Measurements from ENCODE around the gene SECTM1.

The SECTM1 gene

GRCh38 chr17:82298538-82299421, 34.8 kb downstream of the SECTM1 start:
- TF ChIP-seq REST (IDR thresholded peaks at IDR 0.05; ENCODE audit: insufficient read depth in 1 of 2, low read depth in 2 of 2, low read length in 2 of 2) (no peak), TAF1 (IDR thresholded peaks at IDR 0.05; ENCODE audit: borderline replicate concordance, insufficient read depth, low read length) (no peak), POLR2AphosphoS5 (IDR thresholded peaks at IDR 0.05; ENCODE audit: low read depth, low read length) (no peak), SIN3A (IDR thresholded peaks at IDR 0.05; ENCODE audit: borderline replicate concordance, insufficient read depth, low read length) (no peak), FOXP2 (optimal IDR thresholded peaks at IDR 0.05; ENCODE audit: borderline replicate concordance, extremely low read depth, extremely low read length, insufficient read depth) (no peak)

DNA sequence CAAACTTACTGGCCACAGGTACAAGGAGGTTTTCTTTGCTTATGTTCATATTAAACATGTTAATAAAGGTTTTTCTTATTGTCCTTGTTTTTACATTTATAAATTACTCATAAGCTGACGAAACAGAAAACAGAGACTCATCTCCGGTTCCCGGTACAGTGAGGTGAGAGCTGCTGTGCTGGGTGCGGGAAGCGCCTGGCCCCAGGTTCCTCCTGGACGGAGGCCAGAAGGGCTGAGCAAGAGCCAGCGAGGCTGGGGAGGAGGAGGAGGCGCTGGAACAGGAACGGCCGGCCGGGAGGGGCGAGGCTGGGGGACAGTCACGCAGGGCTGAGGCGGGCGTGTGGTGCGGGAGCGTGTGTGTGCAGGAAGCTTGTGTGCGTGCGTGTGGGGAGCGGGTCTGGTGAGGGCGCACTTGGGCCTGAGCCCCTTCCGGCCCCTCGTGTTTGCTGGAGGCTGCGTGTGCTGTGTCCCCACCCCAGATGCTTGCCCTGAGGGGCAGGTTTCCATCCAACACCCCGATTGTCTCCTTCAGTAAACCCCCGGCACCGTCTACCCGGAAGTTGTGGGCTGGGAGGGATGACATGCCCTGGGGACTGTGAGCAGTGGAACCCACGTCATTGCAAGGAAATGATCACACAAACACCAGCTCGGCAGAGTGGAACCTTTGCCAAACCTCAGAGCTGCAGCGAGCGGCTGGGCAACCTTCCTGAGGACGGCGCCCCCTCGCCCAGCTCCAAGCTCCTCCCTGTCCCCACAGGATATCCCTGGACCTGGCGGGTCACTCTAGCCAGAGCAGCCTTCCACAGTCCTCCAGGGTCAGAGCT, 35.6 kb downstream of the SECTM1 start:
- TF ChIP-seq TAF1 (IDR thresholded peaks at IDR 0.05; ENCODE audit: borderline replicate concordance, insufficient read depth, low read length) (no peak), REST (IDR thresholded peaks at IDR 0.05; ENCODE audit: insufficient read depth in 1 of 2, low read depth in 2 of 2, low read length in 2 of 2) (peak; percentile 29 to 36; a peak in 2 of 4 replicates), SIN3A (IDR thresholded peaks at IDR 0.05; ENCODE audit: borderline replicate concordance, insufficient read depth, low read length) (0 out of 2 replicates have a peak, but pooled peaks have one; percentile 29), POLR2AphosphoS5 (IDR thresholded peaks at IDR 0.05; ENCODE audit: low read depth, low read length) (peak; percentile 41; the same call in 1 of the 2 replicates), FOXP2 (optimal IDR thresholded peaks at IDR 0.05; ENCODE audit: borderline replicate concordance, extremely low read depth, extremely low read length, insufficient read depth) (peak; percentile 89)

- TF ChIP-seq POLR2AphosphoS5 (IDR thresholded peaks at IDR 0.05; ENCODE audit: low read depth, low read length) (no peak), SIN3A (IDR thresholded peaks at IDR 0.05; ENCODE audit: borderline replicate concordance, insufficient read depth, low read length) (no peak), FOXP2 (optimal IDR thresholded peaks at IDR 0.05; ENCODE audit: borderline replicate concordance, extremely low read depth, extremely low read length, insufficient read depth) (no peak), TAF1 (IDR thresholded peaks at IDR 0.05; ENCODE audit: borderline replicate concordance, insufficient read depth, low read length) (peak; percentile 29; the same call in 1 of the 2 replicates)
Measured at GRCh38 chr17:82297280-82297713, 36.3 kb downstream of the SECTM1 start.

DNA sequence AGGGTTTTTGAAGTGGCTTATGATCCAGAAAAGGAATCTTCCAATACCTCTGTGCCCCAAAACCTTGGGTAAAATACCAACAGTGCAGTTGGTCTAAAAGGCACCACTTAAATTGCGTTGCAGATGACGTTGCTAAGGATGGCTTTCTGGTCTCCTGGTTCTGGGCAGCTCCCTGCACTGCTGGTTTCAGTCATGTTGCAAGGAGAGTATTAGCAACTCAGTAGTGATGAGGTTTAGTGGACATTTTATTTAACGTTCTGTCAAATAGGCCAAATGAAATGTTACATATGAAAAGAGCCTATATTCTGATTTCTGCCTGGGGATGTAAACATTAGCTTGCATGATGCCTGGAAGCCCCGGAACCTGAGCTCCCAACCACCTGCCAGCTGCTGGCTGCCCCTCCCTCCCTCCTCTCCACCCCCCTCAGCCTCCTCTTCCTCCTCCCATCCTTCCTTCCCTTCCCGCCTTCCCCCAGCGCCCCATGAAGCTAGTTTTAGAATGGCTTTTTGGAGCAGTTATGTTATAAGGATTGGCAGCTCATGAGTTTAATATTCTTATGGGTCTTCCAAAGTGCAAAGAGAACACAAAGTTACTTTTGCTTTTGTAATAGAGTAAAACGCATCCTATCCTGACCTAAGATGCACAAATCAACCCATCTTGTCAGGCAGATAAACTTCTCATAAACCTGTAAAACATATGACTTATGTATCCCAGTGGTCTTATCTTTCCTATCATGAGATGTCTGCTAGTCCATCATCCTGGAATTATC, 36.9 kb downstream of the SECTM1 start:
- TF ChIP-seq REST (IDR thresholded peaks at IDR 0.05; ENCODE audit: insufficient read depth in 1 of 2, low read depth in 2 of 2, low read length in 2 of 2) (no peak), FOXP2 (optimal IDR thresholded peaks at IDR 0.05; ENCODE audit: borderline replicate concordance, extremely low read depth, extremely low read length, insufficient read depth) (no peak), POLR2AphosphoS5 (IDR thresholded peaks at IDR 0.05; ENCODE audit: low read depth, low read length) (no peak), SIN3A (IDR thresholded peaks at IDR 0.05; ENCODE audit: borderline replicate concordance, insufficient read depth, low read length) (no peak)

- no peak for TF ChIP-seq REST (IDR thresholded peaks at IDR 0.05; ENCODE audit: insufficient read depth in 1 of 2, low read depth in 2 of 2, low read length in 2 of 2)
- no peak for TF ChIP-seq TAF1 (IDR thresholded peaks at IDR 0.05; ENCODE audit: borderline replicate concordance, insufficient read depth, low read length)
- no peak for TF ChIP-seq SIN3A (IDR thresholded peaks at IDR 0.05; ENCODE audit: borderline replicate concordance, insufficient read depth, low read length)
- TF ChIP-seq POLR2AphosphoS5 (IDR thresholded peaks at IDR 0.05; ENCODE audit: low read depth, low read length): no peak
- no peak for TF ChIP-seq FOXP2 (optimal IDR thresholded peaks at IDR 0.05; ENCODE audit: borderline replicate concordance, extremely low read depth, extremely low read length, insufficient read depth)
Measured at GRCh38 chr17:82295472-82295814, 38.1 kb downstream of the SECTM1 start.

Measured in PFSK-1 (cell line).